Stimulated activated CD4-positive, alpha-beta T cell treated with anti-CD3 and anti-CD28 coated beads, TNF-alpha, amount 100 ng/mL, for 48 hours (primary cell): ENCODE measurements around the gene RNU7-1.

Source experiments
- DNase-seq, 3 donors: peaks; one replicate each; pipeline ENCODE4 v3.0.0-alpha.2; 2020; ENCODE audit warnings: low read depth in 3 of 3

Gene RNU7-1

DNA sequence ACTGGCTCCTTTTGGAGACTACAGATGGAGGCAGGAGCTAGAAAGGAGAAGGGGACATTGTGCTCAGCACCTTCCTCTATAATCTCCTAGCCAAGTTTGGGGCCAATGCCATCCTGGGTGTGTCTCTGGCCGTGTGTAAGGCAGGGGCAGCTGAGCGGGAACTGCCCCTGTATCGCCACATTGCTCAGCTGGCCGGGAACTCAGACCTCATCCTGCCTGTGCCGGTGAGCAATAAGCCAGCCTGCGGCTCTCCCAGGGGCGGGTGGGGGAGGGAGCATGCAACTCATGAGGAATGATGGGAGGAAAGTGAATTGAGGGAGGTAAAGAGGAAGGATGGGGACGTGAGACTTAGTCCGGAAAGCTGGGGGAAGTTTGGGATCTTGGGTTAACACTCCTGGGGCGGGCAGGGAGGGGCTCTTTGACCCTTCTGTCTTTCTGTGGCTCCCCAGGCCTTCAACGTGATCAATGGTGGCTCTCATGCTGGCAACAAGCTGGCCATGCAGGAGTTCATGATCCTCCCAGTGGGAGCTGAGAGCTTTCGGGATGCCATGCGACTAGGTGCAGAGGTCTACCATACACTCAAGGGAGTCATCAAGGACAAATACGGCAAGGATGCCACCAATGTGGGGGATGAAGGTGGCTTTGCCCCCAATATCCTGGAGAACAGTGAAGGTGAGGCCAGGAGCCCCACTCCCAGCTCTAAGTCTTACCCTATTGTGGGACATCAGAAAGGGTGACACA lies 26.0 kb upstream of the RNU7-1 start:
- DNase-seq, result no peak

- no peak for DNase-seq
These were observed 24.0 kb upstream of the RNU7-1 start for GRCh38 chr12:6919588-6919987.

DNA sequence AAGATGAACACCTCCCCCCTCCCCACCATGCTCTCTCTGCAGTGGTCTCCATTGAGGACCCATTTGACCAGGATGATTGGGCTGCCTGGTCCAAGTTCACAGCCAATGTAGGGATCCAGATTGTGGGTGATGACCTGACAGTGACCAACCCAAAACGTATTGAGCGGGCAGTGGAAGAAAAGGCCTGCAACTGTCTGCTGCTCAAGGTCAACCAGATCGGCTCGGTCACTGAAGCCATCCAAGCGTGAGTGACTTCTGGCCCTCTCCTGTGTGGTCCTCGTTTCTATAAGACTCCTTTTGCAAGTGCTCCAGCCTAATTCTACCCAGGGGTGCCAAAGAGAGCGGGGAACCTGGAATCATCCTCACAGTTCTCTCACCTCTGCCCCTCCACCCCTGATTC lies 22.1 kb upstream of the RNU7-1 start:
- no peak for DNase-seq

DNA sequence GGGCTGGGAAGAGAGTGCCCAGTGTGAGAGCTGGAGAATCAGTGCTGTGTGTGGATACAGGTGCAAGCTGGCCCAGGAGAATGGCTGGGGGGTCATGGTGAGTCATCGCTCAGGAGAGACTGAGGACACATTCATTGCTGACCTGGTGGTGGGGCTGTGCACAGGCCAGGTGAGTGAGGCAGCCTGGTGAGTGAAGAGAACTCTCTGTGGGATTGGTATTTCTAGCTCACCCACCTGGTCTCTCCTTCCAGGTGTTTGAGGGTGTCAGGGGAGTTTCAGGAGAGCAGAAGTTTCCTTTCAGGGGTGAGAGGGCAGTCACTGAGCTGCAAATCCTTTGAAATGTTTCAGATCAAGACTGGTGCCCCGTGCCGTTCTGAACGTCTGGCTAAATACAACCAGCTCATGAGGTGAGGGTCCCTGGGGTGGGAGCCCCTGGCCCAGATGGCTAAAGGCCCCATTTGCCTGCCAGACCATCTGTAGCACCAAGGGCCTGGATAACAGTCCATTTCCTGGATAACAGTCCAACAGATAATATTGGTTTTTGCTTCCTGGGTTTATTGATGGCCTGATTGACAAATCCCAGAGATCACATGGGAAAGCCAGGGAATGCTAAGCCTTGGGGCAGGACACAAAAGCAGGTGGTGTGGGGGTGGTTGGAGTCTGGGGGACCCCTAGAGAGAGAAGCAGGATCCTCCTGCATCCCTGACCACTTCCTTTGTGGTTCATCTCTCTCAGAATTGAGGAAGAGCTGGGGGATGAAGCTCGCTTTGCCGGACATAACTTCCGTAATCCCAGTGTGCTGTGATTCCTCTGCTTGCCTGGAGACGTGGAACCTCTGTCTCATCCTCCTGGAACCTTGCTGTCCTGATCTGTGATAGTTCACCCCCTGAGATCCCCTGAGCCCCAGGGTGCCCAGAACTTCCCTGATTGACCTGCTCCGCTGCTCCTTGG lies 21.3 kb upstream of the RNU7-1 start:
- DNase-seq, result no peak

DNA sequence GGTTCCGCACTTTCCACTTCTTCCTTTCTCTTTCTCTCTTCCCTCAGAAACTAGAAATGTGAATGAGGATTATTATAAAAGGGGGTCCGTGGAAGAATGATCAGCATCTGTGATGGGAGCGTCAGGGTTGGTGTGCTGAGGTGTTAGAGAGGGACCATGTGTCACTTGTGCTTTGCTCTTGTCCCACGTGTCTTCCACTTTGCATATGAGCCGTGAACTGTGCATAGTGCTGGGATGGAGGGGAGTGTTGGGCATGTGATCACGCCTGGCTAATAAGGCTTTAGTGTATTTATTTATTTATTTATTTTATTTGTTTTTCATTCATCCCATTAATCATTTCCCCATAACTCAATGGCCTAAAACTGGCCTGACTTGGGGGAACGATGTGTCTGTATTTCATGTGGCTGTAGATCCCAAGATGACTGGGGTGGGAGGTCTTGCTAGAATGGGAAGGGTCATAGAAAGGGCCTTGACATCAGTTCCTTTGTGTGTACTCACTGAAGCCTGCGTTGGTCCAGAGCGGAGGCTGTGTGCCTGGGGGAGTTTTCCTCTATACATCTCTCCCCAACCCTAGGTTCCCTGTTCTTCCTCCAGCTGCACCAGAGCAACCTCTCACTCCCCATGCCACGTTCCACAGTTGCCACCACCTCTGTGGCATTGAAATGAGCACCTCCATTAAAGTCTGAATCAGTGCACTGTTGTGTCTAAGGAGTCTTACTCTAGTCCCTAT lies 20.4 kb upstream of the RNU7-1 start:
- DNase-seq, result no peak

DNA sequence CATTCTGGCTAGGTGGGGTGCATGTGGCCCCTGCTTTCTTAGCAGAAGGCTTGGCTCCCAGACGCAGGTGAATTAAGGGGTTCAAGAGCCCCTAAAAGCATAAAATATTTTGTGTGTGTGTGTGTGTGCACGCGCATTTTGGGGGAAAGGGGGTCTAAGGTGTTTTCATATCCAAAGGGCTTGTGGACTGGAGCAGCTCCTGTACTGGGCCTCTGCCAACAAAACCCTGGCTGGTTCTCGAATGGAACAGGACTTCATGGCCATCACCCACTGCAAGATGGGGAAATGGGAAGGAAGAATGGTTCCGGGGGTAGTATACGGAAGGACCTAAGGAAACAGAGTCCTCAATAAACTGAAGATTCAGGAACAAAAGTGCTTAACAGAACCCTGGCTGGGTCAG lies 19.8 kb upstream of the RNU7-1 start:
- DNase-seq, result no peak

- no peak for DNase-seq
These were observed 18.4 kb upstream of the RNU7-1 start for GRCh38 chr12:6925239-6925539.

DNA sequence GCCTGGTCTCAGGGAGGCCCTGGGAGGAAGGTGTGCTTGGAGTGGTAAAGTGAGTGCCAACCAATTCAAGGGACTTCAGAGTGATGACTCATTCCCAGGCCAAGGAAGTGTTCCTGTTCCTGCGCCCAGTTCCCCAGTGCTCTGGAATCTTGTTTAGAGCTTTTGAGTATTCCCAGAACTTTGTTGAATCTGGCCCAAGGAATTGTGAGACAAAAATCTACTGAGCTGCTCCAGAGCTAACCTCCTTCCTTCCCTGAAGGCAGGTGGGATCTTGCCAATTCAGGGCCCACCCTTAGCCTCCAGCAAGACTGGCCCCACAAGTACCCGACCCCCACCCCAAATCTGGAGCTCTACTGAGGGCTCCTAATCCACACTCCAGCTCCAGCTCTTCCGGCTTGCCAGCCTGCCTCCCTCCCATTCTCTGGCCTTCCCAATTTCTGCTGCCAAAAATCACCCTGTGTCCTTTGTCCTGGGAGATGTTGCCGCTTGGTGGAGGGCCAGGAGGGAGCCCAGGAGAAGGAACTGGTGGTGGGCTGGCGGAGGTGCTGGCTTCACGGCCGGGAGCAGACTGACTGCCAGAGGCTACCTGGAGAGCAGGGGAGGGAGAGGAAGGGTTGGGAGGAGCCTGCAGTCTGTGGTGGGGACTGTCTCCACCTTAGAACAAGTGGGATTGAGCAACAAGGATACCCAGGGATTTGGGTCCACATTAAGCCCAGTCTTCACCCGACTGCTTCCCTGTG lies 17.9 kb upstream of the RNU7-1 start:
- no peak for DNase-seq

DNA sequence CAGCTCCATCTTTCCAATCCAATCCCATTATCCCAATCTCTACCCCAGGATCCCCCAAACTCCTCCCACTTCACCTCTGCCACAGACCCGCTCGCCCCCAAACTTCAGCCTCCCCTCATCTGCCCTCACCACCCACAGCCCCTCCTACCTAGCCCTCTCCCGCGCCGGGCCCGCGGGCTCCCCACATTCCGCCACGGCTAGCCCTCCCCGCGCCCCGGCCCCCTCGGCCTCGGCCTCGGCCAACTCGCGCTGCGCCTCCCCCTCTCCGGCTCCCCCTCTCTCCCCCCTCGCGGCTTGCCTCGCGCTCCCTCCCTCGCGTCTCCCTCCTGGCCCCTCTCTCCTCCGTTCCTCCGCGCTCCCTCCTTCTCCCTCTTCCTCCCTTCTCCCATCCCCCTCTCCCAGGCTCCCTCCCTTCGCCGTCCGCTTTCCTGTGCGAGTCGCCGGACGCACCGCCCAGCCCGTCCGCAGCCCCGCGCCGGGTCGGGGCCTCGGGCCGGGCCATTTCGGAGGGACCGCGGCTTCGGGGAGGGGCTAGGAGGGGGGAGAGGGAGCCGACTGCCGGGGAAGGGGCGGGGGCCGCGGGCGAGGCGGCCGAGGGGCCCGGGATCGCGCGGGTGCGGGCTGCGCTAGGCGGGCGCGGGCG lies 16.1 kb upstream of the RNU7-1 start, which contains the start of gene ATN1:
Gene ATN1 (plus strand): TSS at position 581 of the 643 bp plus-strand sequence. CDS start 6,043 bp downstream, outside the sequence.
- DNase-seq, result no peak

GRCh38 chr12:6928022-6928702 lies 15.5 kb upstream of the RNU7-1 start:
- DNase-seq, result no peak

- no peak for DNase-seq
These were observed 14.8 kb upstream of the RNU7-1 start for GRCh38 chr12:6928703-6929407.

- no peak for DNase-seq
These were observed 13.9 kb upstream of the RNU7-1 start for GRCh38 chr12:6929466-6930452.

GRCh38 chr12:6932766-6933165 lies 10.8 kb upstream of the RNU7-1 start:
- DNase-seq, result no peak

DNA sequence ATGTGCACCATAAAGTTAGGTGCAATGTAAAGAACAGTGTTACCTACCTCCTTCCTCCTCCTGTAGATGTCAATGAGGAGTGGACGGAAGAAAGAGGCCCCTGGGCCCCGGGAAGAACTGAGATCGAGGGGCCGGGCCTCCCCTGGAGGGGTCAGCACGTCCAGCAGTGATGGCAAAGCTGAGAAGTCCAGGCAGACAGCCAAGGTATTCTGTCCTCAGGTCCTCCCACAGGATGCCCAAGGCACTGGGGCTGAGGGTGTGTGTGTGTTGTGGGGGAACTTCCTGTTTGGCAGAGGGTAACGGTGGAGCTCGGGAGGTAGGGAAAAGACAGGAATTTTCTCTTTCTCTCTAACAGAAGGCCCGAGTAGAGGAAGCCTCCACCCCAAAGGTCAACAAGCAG lies 9.5 kb upstream of the RNU7-1 start:
- no peak for DNase-seq

- DNase-seq, result no peak
These were observed 8.0 kb upstream of the RNU7-1 start for GRCh38 chr12:6935371-6936193.

DNA sequence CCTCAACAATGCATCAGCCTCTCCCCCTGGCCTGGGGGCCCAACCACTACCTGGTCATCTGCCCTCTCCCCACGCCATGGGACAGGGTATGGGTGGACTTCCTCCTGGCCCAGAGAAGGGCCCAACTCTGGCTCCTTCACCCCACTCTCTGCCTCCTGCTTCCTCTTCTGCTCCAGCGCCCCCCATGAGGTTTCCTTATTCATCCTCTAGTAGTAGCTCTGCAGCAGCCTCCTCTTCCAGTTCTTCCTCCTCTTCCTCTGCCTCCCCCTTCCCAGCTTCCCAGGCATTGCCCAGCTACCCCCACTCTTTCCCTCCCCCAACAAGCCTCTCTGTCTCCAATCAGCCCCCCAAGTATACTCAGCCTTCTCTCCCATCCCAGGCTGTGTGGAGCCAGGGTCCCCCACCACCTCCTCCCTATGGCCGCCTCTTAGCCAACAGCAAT lies 7.4 kb upstream of the RNU7-1 start:
- no peak for DNase-seq

DNA sequence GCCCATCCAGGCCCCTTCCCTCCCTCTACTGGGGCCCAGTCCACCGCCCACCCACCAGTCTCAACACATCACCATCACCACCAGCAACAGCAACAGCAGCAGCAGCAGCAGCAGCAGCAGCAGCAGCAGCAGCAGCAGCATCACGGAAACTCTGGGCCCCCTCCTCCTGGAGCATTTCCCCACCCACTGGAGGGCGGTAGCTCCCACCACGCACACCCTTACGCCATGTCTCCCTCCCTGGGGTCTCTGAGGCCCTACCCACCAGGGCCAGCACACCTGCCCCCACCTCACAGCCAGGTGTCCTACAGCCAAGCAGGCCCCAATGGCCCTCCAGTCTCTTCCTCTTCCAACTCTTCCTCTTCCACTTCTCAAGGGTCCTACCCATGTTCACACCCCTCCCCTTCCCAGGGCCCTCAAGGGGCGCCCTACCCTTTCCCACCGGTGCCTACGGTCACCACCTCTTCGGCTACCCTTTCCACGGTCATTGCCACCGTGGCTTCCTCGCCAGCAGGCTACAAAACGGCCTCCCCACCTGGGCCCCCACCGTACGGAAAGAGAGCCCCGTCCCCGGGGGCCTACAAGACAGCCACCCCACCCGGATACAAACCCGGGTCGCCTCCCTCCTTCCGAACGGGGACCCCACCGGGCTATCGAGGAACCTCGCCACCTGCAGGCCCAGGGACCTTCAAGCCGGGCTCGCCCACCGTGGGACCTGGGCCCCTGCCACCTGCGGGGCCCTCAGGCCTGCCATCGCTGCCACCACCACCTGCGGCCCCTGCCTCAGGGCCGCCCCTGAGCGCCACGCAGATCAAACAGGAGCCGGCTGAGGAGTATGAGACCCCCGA lies 6.8 kb upstream of the RNU7-1 start:
- DNase-seq, result no peak
